ENCODE data around the gene GABRR2.

- TF ChIP-seq HOXD13 (CRISPR knock-in tag; IDR thresholded peaks at IDR 0.05; ENCODE audit: borderline replicate concordance) (no peak), ZNF311 (tag by site-specific recombination; IDR thresholded peaks at IDR 0.05; ENCODE audit: borderline replicate concordance) (no peak), CTCF (tag by site-specific recombination; IDR thresholded peaks at IDR 0.05) (no peak), ZNF549 (tag by site-specific recombination; IDR thresholded peaks at IDR 0.05) (no peak), ZNF140 (tag by site-specific recombination; IDR thresholded peaks at IDR 0.05) (no peak), ZNF530 (tag by site-specific recombination; IDR thresholded peaks at IDR 0.05; ENCODE audit: low read depth) (no peak), ZBTB48 (tag by site-specific recombination; IDR thresholded peaks at IDR 0.05) (no peak), ZNF707 (tag by site-specific recombination; IDR thresholded peaks at IDR 0.05) (no peak), BCL11A (tag by site-specific recombination; IDR thresholded peaks at IDR 0.05; ENCODE audit: low read depth) (no peak), YY1 (tag by site-specific recombination; IDR thresholded peaks at IDR 0.05) (no peak), ZNF174 (tag by site-specific recombination; IDR thresholded peaks at IDR 0.05) (no peak), IKZF3 (tag by site-specific recombination; IDR thresholded peaks at IDR 0.05) (no peak)
- TF ChIP-seq, protein P1, sequence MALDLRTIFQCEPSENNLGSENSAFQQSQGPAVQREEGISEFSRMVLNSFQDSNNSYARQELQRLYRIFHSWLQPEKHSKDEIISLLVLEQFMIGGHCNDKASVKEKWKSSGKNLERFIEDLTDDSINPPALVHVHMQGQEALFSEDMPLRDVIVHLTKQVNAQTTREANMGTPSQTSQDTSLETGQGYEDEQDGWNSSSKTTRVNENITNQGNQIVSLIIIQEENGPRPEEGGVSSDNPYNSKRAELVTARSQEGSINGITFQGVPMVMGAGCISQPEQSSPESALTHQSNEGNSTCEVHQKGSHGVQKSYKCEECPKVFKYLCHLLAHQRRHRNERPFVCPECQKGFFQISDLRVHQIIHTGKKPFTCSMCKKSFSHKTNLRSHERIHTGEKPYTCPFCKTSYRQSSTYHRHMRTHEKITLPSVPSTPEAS (tag by site-specific recombination; IDR thresholded peaks at IDR 0.05) = no peak
These were observed 44.0 kb downstream of the GABRR2 start for GRCh38 chr6:89270951-89271721.
